Vagina (tissue), 2 donors: ENCODE data around the gene TMEM52. TPM values are rescaled to one million over a fixed set of nuclear protein-coding genes. Genes with fewer than 3 reads are reported as not detected.

Experiments
- DNase-seq, 2 donors: peaks; one replicate each; pipeline ENCODE4 v3.0.0-alpha.2; 2017; ENCODE audit errors: extremely low spot score in 2 of 2
- H3K27ac ChIP-seq: fragments of 200-600 bp; sonication (generic); one replicate; pipeline ENCODE4 v1.5.1; 2019
- H3K27me3 ChIP-seq: fragments of 200-600 bp; sonication (generic); one replicate; pipeline ENCODE4 v1.5.1; 2019
- H3K36me3 ChIP-seq, 2 donors: fragments of 200-600 bp; sonication (generic); one replicate each; pipeline ENCODE4 v1.5.1; 2017 to 2019
- H3K4me1 ChIP-seq: fragments of 200-600 bp; sonication (generic); one replicate; pipeline ENCODE4 v1.5.1; 2019
- H3K4me3 ChIP-seq, 2 donors: fragments of 200-600 bp; sonication (generic); 1 replicate in 1 of 2; 2 replicates in 1 of 2; pipeline ENCODE4 v1.5.1; 2016 to 2019
- H3K9me3 ChIP-seq: fragments of 200-600 bp; sonication (generic); one replicate; pipeline ENCODE4 v1.5.1; 2019
- POLR2A ChIP-seq, 2 donors: fragments of 450-650 bp; IDR thresholded peaks; one replicate each; pipeline ENCODE4 v1.6.1; 2017; ENCODE audit warnings: antibody characterized with exemption in 2 of 2, mild to moderate bottlenecking in 2 of 2, moderate library complexity in 2 of 2
- POLR2AphosphoS5 ChIP-seq, 2 donors: sonication (generic); formaldehyde crosslinking; IDR thresholded peaks; one replicate each; pipeline ENCODE4 v1.9.0; 2017; ENCODE audit warnings: antibody characterized with exemption in 2 of 2, mild to moderate bottlenecking in 2 of 2, low read depth in 1 of 2; ENCODE audit not compliant: insufficient read depth in 1 of 2
- intact Hi-C: fragments of 100-400 bp; cut with DNase I; formaldehyde crosslinking; loops from one replicate; pipeline ENCODE4 v1.15.1; 2023
- total RNA-seq: library from RNA; depleted of rRNA; stranded (reverse); fragments of >200 nt; gene quantifications from one replicate; pipeline ENCODE4 v1.2.3, GENCODE V29; 2016
- TF ChIP-seq, protein P1 (sequence below), 3 experiments: fragments of 450-650 bp in 2 of 3; fragments of 200-600 bp in 1 of 3; sonication (generic) in 1 of 3; IDR thresholded peaks; one replicate each; pipeline ENCODE4 v1.5.1; 2017 to 2019; ENCODE audit warnings: antibody characterized with exemption in 3 of 3, mild to moderate bottlenecking in 2 of 3, moderate library complexity in 2 of 3

Gene TMEM52
- total RNA-seq, 1 donor from 2014 or later = 5.9 TPM

DNA sequence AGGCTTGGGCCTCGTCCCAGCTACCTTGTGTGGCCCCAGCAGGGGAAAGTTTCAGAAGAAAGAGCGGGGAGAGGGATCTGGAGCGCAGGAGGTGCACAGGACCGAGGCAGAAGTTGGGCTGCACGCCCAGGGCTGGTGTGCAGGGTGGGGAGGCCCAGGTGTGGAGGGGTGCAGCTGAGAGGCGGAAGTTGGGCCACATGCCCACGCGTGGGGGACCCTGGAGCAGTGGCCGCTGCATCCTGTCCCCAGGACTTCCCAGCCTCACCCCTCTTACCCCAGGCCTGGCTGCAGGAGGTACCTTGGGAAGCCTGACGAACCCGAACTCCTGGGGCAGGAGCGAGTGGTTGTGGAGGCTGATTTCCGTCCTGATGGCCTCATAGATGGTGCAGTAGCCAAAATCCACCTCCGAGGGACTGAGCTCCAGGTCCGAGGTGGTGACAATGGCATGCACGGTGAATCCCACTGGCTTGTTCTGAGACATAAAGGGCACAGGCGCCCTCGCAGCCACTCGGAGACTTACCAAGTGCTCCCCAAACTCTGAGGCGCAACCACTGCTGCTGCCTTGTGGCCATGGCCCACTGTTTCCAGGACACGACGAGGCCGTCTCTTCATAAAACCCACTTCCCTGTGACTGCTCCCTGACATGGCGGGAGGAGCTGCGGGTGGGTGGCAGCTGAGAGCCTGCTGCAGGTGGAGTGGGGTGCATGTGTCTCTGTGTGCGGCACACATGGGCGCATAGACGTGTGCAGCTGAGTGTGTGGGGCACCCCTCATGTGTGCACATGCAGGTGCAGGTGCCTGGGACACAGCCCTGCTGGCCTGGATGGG lies 20.4 kb upstream of the TMEM52 start:
- H3K4me3 ChIP-seq = no peak overlapping the region
- no peaks in the 10 kb centered on the region for H3K36me3 ChIP-seq
- no peaks in the 10 kb centered on the region for H3K27me3 ChIP-seq
- peaks cover 7% of the 10 kb centered on the region for H3K4me1 ChIP-seq
- intact Hi-C loops = no loop called here
- TF ChIP-seq POLR2AphosphoS5 (IDR thresholded peaks at IDR 0.05; ENCODE audit: insufficient read depth in 1 of 2, low read depth in 1 of 2) (no peak), POLR2A (IDR thresholded peaks at IDR 0.05) (no peak)
- TF ChIP-seq, protein P1, sequence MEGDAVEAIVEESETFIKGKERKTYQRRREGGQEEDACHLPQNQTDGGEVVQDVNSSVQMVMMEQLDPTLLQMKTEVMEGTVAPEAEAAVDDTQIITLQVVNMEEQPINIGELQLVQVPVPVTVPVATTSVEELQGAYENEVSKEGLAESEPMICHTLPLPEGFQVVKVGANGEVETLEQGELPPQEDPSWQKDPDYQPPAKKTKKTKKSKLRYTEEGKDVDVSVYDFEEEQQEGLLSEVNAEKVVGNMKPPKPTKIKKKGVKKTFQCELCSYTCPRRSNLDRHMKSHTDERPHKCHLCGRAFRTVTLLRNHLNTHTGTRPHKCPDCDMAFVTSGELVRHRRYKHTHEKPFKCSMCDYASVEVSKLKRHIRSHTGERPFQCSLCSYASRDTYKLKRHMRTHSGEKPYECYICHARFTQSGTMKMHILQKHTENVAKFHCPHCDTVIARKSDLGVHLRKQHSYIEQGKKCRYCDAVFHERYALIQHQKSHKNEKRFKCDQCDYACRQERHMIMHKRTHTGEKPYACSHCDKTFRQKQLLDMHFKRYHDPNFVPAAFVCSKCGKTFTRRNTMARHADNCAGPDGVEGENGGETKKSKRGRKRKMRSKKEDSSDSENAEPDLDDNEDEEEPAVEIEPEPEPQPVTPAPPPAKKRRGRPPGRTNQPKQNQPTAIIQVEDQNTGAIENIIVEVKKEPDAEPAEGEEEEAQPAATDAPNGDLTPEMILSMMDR (IDR thresholded peaks at IDR 0.05) = no peak
- DNase-seq = no peak
- no peaks in the 10 kb centered on the region for H3K9me3 ChIP-seq
- no peak overlapping the region for H3K27ac ChIP-seq

DNA sequence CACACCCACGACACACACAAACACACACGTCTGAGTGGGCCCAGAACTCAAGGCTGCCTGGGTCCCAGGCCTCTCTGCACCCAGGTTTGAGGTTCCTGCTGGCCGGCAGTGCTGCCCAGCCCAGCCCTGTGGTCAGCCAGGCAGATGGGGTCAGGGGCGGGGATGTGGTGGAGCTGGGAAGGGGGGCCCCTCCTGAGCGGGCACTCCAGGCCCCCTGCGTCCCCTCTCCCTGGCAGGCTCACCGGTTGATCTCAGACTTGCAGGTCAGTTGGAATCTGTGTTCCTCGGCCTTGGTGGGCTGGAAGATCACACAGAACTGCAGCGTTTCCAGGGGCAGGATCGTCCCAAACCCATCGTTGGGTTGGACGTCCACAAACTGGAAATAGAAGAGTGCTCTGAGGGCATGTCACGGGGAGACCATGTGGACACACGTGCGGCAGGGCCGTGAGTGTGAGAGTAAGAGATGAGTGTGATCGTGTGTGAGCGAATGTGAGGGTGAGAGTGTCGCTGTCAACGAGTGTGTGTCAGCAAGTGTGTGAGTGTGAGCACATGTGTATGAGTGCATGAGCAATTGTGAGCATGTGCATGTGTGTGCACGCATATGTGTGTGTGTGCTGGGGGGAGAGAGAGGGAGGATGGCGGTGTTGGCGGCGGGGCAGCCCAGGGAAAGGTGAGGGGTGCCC lies 19.7 kb upstream of the TMEM52 start:
- TF ChIP-seq, protein P1 (IDR thresholded peaks at IDR 0.05) = no peak
- TF ChIP-seq POLR2A (IDR thresholded peaks at IDR 0.05) = no peak
- no peak for TF ChIP-seq POLR2AphosphoS5 (IDR thresholded peaks at IDR 0.05; ENCODE audit: insufficient read depth in 1 of 2, low read depth in 1 of 2)
- Histone ChIP-seq H3K27ac (no peak overlapping the region), H3K4me1 (peaks cover 1% of the 10 kb centered on the region), H3K36me3 (no peaks in the 10 kb centered on the region), H3K9me3 (no peaks in the 10 kb centered on the region), H3K4me3 (no peak overlapping the region), H3K27me3 (no peaks in the 10 kb centered on the region)
- intact Hi-C loops = no loop called here
- no peak for DNase-seq

DNA sequence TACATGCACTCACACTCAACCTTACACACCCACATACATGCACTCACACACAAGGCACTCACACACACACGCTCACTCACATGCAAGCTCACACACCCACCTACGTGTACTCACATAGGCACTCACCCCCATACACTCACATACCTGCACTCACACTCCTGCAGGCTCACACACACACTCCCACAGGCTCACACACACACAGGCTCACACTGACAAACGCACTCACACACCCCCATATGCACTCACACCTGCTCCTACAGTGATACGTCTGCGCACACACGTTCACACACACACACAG lies 19.1 kb upstream of the TMEM52 start:
- H3K27ac ChIP-seq = no peak overlapping the region
- no peak overlapping the region for H3K4me3 ChIP-seq
- no peaks in the 10 kb centered on the region for H3K9me3 ChIP-seq
- intact Hi-C loops = no loop called here
- TF ChIP-seq POLR2A (IDR thresholded peaks at IDR 0.05) (no peak), POLR2AphosphoS5 (IDR thresholded peaks at IDR 0.05; ENCODE audit: insufficient read depth in 1 of 2, low read depth in 1 of 2) (no peak)
- TF ChIP-seq, protein P1 (IDR thresholded peaks at IDR 0.05) = no peak
- no peaks in the 10 kb centered on the region for H3K4me1 ChIP-seq
- H3K27me3 ChIP-seq = no peaks in the 10 kb centered on the region
- DNase-seq = no peak
- H3K36me3 ChIP-seq = no peaks in the 10 kb centered on the region

DNA sequence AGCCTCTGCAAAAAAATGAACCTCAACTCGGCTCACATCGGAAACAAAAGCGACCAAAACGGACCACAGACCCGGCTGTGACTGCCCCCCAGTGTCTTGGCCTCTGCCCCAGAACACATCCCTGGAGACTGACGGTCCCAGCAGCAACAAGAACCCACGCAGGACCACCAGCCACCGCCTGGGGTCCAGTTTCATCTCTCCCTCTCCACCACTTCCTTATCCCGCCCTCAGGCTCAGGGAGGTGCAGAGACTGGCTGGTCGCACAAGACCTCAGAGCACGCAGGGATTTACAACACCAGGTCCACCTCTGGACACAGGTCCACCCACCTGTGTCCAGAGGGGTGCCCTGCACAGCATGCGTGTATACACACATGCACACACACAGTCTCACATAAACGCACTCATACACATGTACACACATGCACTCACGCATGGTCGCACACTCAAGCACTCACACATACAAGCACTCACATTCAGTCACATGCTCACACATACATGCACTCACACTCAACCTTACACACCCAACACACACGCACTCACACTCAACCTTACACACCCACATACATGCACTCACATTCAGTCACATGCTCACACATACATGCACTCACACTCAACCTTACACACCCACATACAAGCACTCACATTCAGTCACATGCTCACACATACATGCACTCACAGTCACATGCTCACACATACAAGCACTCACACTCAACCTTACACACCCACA lies 18.6 kb upstream of the TMEM52 start:
- no peak overlapping the region for H3K4me3 ChIP-seq
- H3K36me3 ChIP-seq = no peaks in the 10 kb centered on the region
- H3K27me3 ChIP-seq = no peaks in the 10 kb centered on the region
- TF ChIP-seq POLR2AphosphoS5 (IDR thresholded peaks at IDR 0.05; ENCODE audit: insufficient read depth in 1 of 2, low read depth in 1 of 2) (no peak), POLR2A (IDR thresholded peaks at IDR 0.05) (no peak)
- TF ChIP-seq, protein P1 (IDR thresholded peaks at IDR 0.05) = no peak
- intact Hi-C loops = no loop called here
- no peaks in the 10 kb centered on the region for H3K9me3 ChIP-seq
- no peak for DNase-seq
- no peaks in the 10 kb centered on the region for H3K4me1 ChIP-seq
- H3K27ac ChIP-seq = no peak overlapping the region
